T-helper 17 cell (primary cell): ENCODE results near the gene SOX14. TPM values are rescaled to one million over a fixed set of nuclear protein-coding genes. Genes with fewer than 3 reads are reported as not detected.

Source experiments
- ATAC-seq: fragments of 150-1000 bp; cut with Tn5 transposase; 2 replicates; pipeline ENCODE4 v1.10.0; 2021; ENCODE audit warnings: mild to moderate bottlenecking, moderate library complexity
- DNase-seq, 3 donors: peaks; one replicate each; pipeline versions ENCODE4 v3.0.0 to v3.0.0-alpha.2; 2020 to 2021
- H3K9me3 ChIP-seq: one replicate; pipeline ENCODE4 v1.7.0; 2013; ENCODE audit warnings: low read length, mild to moderate bottlenecking; ENCODE audit not compliant: control insufficient read depth, poor library complexity, severe bottlenecking
- H3K27ac Mint-ChIP-seq: one replicate; pipeline ENCODE4 v1.8.0; 2022; ENCODE audit warnings: mild to moderate bottlenecking, moderate library complexity, mixed read lengths
- H3K27me3 Mint-ChIP-seq: one replicate; pipeline ENCODE4 v1.8.0; 2022; ENCODE audit warnings: mixed read lengths
- H3K36me3 Mint-ChIP-seq: one replicate; pipeline ENCODE4 v1.8.0; 2022; ENCODE audit warnings: low read depth, mixed read lengths
- H3K4me1 Mint-ChIP-seq: one replicate; pipeline ENCODE4 v1.8.0; 2022; ENCODE audit warnings: mild to moderate bottlenecking, mixed read lengths
- H3K4me3 Mint-ChIP-seq: one replicate; pipeline ENCODE4 v1.8.0; 2022; ENCODE audit warnings: mild to moderate bottlenecking, moderate library complexity, mixed read lengths
- total RNA-seq, 4 donors: library from RNA in 2 of 4; stranded (reverse) in 2 of 4; gene quantifications; one replicate each; pipeline ENCODE4 v1.2.3 and lab custom pipeline; 2022 to 2026

SOX14 gene
- total RNA-seq (not detected), total RNA-seq (lab: John Stamatoyannopoulos, UW) (0 reads per million in 2 donors)

- peaks cover 81% of the 10 kb centered on the region for H3K27me3 Mint-ChIP-seq
- DNase-seq = no peak
- no peaks in the 10 kb centered on the region for H3K9me3 ChIP-seq
- H3K36me3 Mint-ChIP-seq = no peaks in the 10 kb centered on the region
- no peak within 1 kb of the TSS for H3K4me3 Mint-ChIP-seq
- no peak for ATAC-seq
- peaks cover 2% of the 10 kb centered on the region for H3K4me1 Mint-ChIP-seq
- no peak within 1 kb of the TSS for H3K27ac Mint-ChIP-seq
Measured at GRCh38 chr3:137764001-137764433, at the start of gene SOX14. Gene SOX14 (plus strand): TSS chr3:137764315. CDS start chr3:137764785, 470 bp downstream.

DNA sequence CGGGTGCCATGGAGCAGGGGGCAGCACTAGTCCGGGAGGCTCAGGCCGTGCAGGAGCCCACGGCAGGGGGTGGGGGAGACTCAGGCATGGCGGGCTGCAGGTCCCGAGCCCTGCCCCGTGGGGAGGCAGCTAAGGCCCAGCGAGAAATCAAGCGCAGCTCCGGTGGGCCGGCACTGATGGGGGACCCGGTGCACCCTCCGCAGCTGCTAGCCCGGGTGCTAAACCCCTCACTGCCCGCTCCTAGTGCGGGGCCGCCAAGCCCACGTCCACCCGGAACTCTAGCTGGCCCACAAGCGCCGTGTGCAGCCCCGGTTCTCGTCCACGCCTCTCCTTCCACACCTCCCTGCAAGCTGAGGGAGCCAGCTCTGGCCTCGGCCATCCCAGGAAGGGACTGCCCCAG lies 49.6 kb upstream of the SOX14 start:
- DNase-seq (no peak), ATAC-seq (no peak)
- Mint-ChIP-seq H3K4me1 (no peaks in the 10 kb centered on the region), H3K36me3 (no peaks in the 10 kb centered on the region), H3K27ac (no peak overlapping the region), H3K4me3 (no peak overlapping the region), H3K27me3 (no peaks in the 10 kb centered on the region)
- no peaks in the 10 kb centered on the region for H3K9me3 ChIP-seq

DNA sequence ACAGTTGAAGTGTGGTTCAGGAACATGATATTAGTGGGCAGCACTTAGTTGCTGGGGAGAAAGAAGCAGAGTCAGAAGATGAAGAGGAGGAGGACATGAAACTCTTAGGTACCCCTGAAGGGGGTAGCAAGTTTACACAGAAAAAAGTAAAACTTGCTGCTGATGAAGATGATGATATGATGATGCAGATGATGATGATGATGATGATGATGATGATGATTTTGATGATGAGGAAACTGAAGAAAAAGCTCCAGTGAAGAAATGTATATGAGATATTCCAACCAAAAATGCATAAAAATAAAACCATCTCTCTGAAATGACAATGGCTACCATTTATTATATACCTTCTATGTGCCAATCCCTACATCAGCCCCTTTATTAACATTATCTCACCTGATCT lies 39.9 kb upstream of the SOX14 start:
- ATAC-seq (no peak), DNase-seq (no peak)
- H3K9me3 ChIP-seq = no peaks in the 10 kb centered on the region
- Mint-ChIP-seq H3K36me3 (no peaks in the 10 kb centered on the region), H3K4me3 (no peak overlapping the region), H3K27me3 (no peaks in the 10 kb centered on the region), H3K27ac (no peak overlapping the region), H3K4me1 (no peaks in the 10 kb centered on the region)

DNA sequence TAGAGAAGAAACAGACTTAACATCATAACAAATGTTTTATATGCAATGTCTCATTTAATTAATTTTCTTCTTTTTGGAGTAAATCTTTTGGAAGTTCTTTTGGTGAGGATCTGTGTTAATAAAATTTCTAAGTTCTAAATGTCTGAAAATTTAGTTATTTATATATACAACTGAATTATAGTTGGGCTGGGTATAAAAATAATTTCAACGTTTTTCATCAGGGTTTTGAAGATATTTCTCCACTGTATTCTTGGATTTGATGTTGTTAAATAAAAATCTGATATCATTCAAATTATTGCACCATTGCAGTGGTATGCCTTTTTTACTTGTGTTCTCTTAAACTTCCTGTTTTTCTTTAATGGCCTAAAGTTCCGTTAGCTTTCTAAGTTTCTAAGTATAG lies 26.9 kb upstream of the SOX14 start:
- H3K4me3 Mint-ChIP-seq = no peak overlapping the region
- no peak for ATAC-seq
- H3K27ac Mint-ChIP-seq = no peak overlapping the region

GRCh38 chr3:137738710-137739109 lies 25.4 kb upstream of the SOX14 start:
- DNase-seq (no peak), ATAC-seq (no peak)
- Mint-ChIP-seq H3K27ac (no peak overlapping the region), H3K4me1 (no peaks in the 10 kb centered on the region), H3K4me3 (no peak overlapping the region), H3K36me3 (no peaks in the 10 kb centered on the region), H3K27me3 (no peaks in the 10 kb centered on the region)
- H3K9me3 ChIP-seq = no peaks in the 10 kb centered on the region

More for the DNA sequence above, 26.9 kb upstream of the SOX14 start:
- Mint-ChIP-seq H3K27me3 (no peaks in the 10 kb centered on the region), H3K4me1 (no peaks in the 10 kb centered on the region), H3K36me3 (no peaks in the 10 kb centered on the region)
- DNase-seq = no peak
- no peaks in the 10 kb centered on the region for H3K9me3 ChIP-seq

GRCh38 chr3:137743608-137744007 lies 20.5 kb upstream of the SOX14 start:
- Mint-ChIP-seq H3K27me3 (no peaks in the 10 kb centered on the region), H3K4me3 (no peak overlapping the region), H3K4me1 (no peaks in the 10 kb centered on the region), H3K36me3 (no peaks in the 10 kb centered on the region), H3K27ac (no peak overlapping the region)
- DNase-seq = no peak
- no peaks in the 10 kb centered on the region for H3K9me3 ChIP-seq
- no peak for ATAC-seq

DNA sequence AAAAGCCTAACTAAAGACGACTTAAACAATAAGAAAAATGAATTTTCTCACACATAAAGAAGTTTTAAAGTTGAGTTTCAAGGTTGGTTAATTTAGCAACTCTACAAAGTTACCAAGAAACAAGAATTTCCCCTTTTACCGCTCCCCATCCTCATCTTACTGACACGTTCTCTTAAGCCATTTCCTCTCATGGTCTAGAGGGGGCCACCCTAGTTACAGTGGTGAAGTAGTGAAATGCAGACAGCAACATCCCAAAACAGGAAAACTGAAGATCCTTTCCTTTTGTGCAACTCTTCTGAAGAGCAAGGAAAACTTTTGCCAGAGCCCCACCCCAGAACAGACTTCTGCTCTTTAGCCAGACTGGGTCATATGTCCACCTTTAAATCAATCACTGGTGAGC lies 17.3 kb upstream of the SOX14 start:
- no peaks in the 10 kb centered on the region for H3K36me3 Mint-ChIP-seq
- H3K4me1 Mint-ChIP-seq = no peaks in the 10 kb centered on the region
- DNase-seq = no peak
- no peaks in the 10 kb centered on the region for H3K9me3 ChIP-seq
- H3K27me3 Mint-ChIP-seq = no peaks in the 10 kb centered on the region
- H3K27ac Mint-ChIP-seq = no peak overlapping the region
- no peak for ATAC-seq
- H3K4me3 Mint-ChIP-seq = no peak overlapping the region

GRCh38 chr3:137759505-137759904 lies 4.6 kb upstream of the SOX14 start:
- ATAC-seq (no peak), DNase-seq (no peak)
- Mint-ChIP-seq H3K36me3 (no peaks in the 10 kb centered on the region), H3K4me3 (no peak overlapping the region), H3K27ac (no peak overlapping the region), H3K27me3 (peaks cover 46% of the 10 kb centered on the region), H3K4me1 (peaks cover 2% of the 10 kb centered on the region)
- H3K9me3 ChIP-seq = no peaks in the 10 kb centered on the region

GRCh38 chr3:137760341-137761098 lies 3.6 kb upstream of the SOX14 start:
- H3K4me3 Mint-ChIP-seq = no peak overlapping the region
- peaks cover 51% of the 10 kb centered on the region for H3K27me3 Mint-ChIP-seq
- H3K27ac Mint-ChIP-seq = no peak overlapping the region
- DNase-seq (no peak), ATAC-seq (no peak)
- H3K36me3 Mint-ChIP-seq = no peaks in the 10 kb centered on the region
- H3K9me3 ChIP-seq = no peaks in the 10 kb centered on the region
- peaks cover 2% of the 10 kb centered on the region for H3K4me1 Mint-ChIP-seq

DNA sequence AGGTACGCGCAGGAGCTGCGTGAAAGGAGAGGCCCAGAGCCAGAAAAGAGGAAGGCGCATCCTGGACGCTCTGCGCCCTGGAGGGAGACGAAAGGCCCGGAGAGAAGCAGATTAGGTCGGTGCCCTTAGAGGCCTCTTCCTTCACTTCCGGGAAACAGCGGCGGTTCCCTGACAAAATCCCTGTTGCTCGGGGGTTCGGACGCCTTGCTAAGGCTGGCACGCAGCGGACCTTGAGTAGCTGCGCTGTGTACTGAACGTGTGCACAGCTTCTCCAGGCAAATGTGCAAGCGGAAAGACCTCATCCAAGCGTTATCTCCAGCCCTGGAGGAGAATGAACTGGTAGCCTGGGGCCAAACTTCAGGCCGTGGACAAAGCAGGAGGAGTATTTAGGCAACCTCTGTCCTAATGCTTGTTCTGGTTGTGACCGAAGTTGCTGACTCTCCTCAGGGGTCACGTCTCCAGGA lies 3.0 kb upstream of the SOX14 start:
- no peak for ATAC-seq
- H3K9me3 ChIP-seq = no peaks in the 10 kb centered on the region
- H3K4me3 Mint-ChIP-seq = no peak overlapping the region
- H3K4me1 Mint-ChIP-seq = peaks cover 2% of the 10 kb centered on the region
- H3K27me3 Mint-ChIP-seq = peaks cover 57% of the 10 kb centered on the region
- no peak overlapping the region for H3K27ac Mint-ChIP-seq
- no peak for DNase-seq
- H3K36me3 Mint-ChIP-seq = no peaks in the 10 kb centered on the region

- H3K36me3 Mint-ChIP-seq = no peaks in the 10 kb centered on the region
- peaks cover 64% of the 10 kb centered on the region for H3K27me3 Mint-ChIP-seq
- no peak for DNase-seq
- H3K9me3 ChIP-seq = no peaks in the 10 kb centered on the region
- H3K4me1 Mint-ChIP-seq = peaks cover 2% of the 10 kb centered on the region
- no peak overlapping the region for H3K4me3 Mint-ChIP-seq
- no peak for ATAC-seq
- H3K27ac Mint-ChIP-seq = no peak overlapping the region
Measured at GRCh38 chr3:137761563-137762503, 2.3 kb upstream of the SOX14 start.

- H3K4me1 Mint-ChIP-seq = peaks cover 2% of the 10 kb centered on the region
- no peaks in the 10 kb centered on the region for H3K9me3 ChIP-seq
- DNase-seq = no peak
- H3K27me3 Mint-ChIP-seq = peaks cover 75% of the 10 kb centered on the region
- no peak overlapping the region for H3K4me3 Mint-ChIP-seq
- H3K36me3 Mint-ChIP-seq = no peaks in the 10 kb centered on the region
- ATAC-seq = no peak
- H3K27ac Mint-ChIP-seq = no peak overlapping the region
Measured at GRCh38 chr3:137762674-137763593, 1.2 kb upstream of the SOX14 start.

- no peaks in the 10 kb centered on the region for H3K36me3 Mint-ChIP-seq
- no peak for ATAC-seq
- H3K27ac Mint-ChIP-seq = no peak overlapping the region
Measured at GRCh38 chr3:137763594-137763938, 549 bp upstream of the SOX14 start.

More at GRCh38 chr3:137763594-137763938, 549 bp upstream of the SOX14 start:
- peaks cover 77% of the 10 kb centered on the region for H3K27me3 Mint-ChIP-seq
- H3K9me3 ChIP-seq = no peaks in the 10 kb centered on the region
- no peak for DNase-seq
- no peak overlapping the region for H3K4me3 Mint-ChIP-seq
- H3K4me1 Mint-ChIP-seq = peaks cover 2% of the 10 kb centered on the region
